GM18505 (cell line): Measurements from ENCODE around the gene GOLGA2.

Experiments used
- ATAC-seq: cut with Tn5 transposase; IDR thresholded peaks from one replicate; pipeline ENCODE4 v1.9.1; 2021; ENCODE audit not compliant: unreplicated experiment
- POLR2A ChIP-seq: IDR thresholded peaks from 4 replicates; pipeline ENCODE4 v1.6.1; 2011; ENCODE audit warnings: borderline replicate concordance; ENCODE audit not compliant: insufficient read depth, insufficient read length; ENCODE audit errors: extremely low read depth

The GOLGA2 gene

DNA sequence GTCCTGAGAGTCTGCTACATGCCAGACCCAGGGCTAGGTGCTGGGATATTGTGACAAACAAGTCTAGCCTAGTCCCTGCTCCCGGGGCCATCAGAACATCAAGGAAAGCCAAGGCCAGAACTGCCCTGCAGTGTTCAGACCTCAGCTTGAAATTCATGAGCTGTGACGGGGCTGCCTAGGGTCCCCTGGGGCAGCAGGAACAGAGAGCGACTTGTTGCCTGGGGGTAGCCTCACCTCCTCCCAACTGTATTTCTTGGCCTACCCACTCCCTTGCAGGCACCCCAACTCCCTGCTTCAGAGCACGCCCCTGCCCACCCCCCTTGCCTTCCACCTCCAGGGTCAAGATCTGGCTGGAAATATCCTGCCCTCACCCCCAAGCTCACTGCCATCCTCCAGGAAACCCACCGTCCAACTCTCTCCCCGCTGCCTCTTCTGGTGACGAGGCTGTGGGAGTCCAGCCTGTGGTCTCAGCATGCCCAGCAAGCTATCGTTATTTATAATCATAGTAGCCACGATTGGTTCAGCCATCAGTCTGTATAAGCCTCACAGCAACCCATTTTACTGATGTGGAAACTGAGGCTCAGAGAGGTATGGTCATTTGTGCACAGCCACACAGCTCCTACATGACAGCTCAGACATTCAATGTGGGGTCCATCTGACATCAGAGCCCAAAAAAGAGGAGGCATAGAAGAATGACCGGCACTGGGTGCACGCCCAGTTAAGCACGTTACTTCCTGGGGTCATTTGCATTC, 61.9 kb downstream of the GOLGA2 start:
- ATAC-seq: no peak
- TF ChIP-seq POLR2A: no peak

DNA sequence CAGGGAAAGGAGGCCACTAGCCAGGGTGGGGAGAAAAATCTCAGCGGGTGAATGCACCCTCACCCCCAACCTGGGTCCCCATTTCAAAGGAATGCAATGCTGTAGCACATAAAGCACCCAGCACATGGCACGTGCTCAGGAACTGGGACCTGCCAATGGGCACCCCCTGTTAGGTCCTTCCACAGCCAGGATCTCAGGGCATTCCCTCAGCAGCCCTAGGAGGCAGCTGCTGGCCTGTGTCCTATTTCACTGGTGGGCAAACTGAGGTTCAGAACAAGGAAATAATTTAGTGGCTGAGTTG, 63.9 kb downstream of the GOLGA2 start:
- ATAC-seq: no peak
- TF ChIP-seq POLR2A: no peak

DNA sequence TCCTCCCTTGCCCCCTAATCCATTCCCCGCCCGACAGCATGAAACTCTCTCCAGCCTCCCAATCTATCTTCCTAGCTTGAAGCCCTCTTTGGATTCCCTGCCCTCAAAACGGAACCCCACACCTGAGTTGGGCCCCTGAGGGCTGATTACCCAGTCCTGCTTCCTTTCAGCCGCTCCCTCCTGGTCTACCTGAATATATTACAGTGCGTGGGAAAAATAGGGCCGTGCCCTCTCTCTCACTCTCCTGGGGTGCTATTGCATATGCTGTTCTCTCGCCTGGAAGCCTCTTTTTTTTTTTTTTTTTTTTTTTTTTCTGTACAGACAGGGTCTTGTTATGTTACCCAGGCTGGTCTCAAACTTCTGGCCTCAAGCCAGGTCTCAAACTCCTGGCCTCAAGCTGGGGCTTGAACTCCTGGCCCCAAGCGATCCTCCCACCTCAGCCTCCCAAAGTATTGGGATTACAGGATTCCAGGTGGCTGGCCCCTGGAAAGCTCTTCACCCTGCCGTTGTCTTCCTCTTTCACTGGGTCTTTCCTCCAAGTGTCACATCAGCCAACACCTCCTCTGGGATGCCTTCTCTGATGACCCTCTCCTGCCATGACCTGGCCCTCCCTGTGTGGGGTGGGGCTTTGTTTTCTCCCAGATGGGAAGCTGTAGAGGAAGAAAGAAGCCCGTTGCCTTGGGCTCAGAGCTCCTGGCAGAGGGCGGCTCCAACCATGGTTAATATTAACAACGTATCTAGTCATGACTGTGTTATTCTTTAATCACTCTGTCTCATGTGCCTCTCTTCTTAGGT, 64.4 kb downstream of the GOLGA2 start:
- no peak for ATAC-seq
- TF ChIP-seq POLR2A: no peak

DNA sequence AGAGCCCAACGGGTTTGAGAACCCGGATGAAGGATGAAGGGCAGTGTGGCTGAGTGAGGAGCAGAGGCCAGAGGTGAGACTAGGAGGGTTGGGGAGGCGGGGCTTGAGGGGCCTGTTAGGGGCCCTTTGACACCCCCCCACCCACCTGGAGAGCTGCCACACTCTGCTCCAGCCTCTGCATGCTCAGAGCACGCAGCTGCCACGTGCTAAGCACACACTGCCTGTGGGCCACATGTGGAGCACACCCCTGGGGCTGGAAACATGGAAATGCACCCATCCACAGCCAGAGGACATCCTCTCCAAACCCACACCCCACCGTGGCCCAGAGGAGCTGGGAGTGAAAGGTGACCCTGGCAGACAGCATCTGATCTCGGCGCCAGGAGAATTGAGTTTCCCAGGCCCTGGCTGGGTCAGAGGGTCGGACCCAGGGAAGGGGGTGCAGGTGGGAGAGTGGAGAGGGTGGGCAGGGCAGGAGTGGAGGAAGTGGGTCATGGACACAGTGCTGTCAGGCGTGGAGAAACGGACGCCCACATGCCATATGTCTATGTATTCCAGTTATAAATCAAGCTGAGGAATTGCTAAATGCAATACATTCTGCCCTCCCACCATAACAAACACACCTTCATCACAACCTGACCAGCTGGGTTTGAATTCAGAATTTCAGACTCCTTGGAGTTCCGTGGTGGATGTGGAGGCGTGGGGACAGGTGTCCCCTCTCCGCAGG, 66.7 kb downstream of the GOLGA2 start:
- ATAC-seq: no peak
- no peak for TF ChIP-seq POLR2A

DNA sequence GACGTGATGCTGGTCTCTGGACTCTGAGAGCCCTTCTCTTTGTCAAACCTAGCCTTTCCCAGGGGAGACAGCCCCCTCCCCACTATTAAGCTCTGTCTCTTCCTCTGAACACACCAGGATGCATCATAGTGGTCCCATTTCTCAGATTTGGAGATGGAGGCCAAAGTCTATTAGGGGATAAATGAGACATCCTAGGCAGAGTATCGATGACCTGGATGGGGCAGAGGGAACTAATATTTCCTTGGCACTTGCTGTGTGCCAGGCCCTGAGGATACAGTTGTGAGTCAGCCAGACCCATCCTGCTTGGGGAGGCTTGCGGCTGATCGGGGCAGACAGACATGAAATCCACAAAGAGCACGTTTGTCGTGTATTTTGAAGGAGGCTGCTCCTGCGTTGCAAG, 67.4 kb downstream of the GOLGA2 start:
- ATAC-seq: no peak
- no peak for TF ChIP-seq POLR2A

DNA sequence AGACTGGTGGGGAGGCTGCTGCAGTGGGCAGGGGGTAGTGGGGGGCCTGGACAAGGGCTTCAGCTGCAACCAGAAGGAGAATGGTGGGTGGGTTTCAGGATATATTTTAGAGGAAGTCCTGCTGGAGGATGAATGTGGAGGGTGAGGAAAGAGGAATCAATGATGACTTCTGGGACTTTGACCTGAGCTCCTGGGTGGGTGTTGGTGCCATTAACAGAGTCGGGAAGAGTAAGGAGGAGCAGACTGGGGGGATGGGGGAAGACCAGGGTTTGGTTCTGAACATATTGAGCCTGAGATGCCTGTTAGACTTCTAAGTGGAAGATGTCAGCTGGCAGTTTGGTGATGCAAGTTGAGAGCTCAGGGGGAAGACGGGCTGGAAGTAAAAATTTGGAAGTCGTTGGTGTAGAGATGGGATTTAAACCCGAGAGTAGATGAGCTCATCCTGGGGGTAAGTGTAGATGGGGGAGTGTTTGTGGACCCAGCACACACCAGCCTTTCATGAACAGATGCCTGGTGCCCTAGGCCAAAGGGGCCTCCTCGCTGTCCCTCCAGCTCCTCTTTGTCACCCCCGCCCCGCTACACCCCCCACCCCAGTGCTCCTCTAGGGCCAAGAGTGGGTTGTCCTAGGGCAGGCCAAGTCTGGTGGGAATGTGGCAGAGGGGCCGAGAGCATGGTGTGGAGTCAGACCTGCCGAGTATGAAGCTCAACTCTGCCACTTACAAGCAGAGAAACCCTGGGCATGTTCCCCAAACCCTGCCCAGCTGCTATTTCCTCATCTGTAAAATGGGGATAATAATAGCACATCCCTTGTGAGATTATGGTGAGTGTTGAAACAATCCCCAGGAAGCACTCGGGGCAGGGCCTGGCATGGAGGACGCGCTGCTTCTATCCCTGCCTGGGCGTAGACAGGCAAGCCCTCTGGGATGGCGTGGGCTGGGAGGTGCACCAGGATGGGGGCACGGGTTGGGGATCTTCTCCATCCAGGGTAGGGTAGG, 68.6 kb downstream of the GOLGA2 start:
- TF ChIP-seq POLR2A: no peak
- ATAC-seq: no peak

DNA sequence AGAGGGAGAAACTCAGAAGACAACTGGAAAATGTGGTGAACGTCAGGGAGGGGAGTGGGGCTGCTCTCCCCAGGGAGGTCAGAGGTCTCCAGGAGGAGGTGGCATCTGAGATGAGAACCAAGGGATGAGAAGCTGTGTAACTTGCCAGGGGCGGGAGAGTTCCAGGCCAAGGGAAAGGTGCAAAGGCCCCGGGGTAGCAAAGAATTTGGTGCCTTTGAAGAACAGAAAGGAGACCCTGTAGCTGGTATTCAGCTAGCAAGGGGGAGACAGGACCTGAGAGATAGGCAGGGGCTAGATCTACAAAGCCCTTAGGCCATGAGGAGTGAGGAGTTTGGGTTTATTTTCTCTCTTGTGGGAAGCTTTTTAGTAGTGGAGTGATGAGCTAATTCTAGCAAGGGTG, 69.3 kb downstream of the GOLGA2 start:
- no peak for TF ChIP-seq POLR2A
- ATAC-seq: no peak
